Measurements from ENCODE around the gene SGF29. TPM values are rescaled to one million over a fixed set of nuclear protein-coding genes. Genes with fewer than 3 reads are reported as not detected.

SGF29 gene
- total and polyA plus RNA-seq, 8 donors: 14.2 to 46.6 (median 21.8) TPM

GRCh38 chr16:28546626-28547025 is 7.1 kb upstream of the SGF29 start:
- ATAC-seq (no peak), FAIRE-seq (no peak), DNase-seq (no peak)
- WGBS, 2 donors: 73 to 79% methylated on average over 7 of the region's 7 CpGs
- no peak overlapping the region for H3K4me3 ChIP-seq
- H3K9me3 ChIP-seq: no peaks in the 10 kb centered on the region
- no peak overlapping the region for H3K27ac ChIP-seq
- no peaks in the 10 kb centered on the region for H3K27me3 ChIP-seq
- TF ChIP-seq CTCF (IDR thresholded peaks at IDR 0.05): no peak
- intact Hi-C loops (cut with DNase I): no loop called here
- H3K4me1 ChIP-seq: peaks cover 0 to 2% (median 0%) of the 10 kb centered on the region in 3 donors
- no peaks in the 10 kb centered on the region for H3K36me3 ChIP-seq

DNA sequence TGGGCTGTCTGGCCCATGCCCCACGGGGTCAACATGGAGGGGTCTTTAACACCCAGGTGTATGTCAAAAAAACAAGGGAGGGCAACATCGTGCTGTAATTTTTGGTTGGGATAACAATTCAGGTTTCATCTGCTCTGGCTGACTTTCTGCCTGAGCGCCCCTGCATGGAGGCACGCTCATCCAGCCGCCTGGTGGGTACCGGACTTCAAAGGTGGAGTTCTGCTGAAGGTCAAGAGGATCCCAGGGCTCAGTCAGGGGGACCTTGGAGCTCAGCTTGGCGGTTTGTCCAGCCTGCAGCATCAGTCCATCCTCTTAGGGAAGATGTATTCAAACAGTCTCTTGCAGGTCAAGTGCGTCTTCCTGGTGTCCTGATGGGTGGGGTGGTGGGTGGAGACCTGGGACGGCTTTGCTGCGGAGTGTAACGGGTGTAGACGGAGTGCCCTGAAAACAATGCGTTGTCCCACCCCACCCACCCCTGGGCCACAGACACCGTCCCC is 5.4 kb upstream of the SGF29 start:
- H3K36me3 ChIP-seq: no peaks in the 10 kb centered on the region
- TF ChIP-seq CTCF (IDR thresholded peaks at IDR 0.05): no peak
- H3K27ac ChIP-seq: no peak overlapping the region
- DNase-seq (peak in 1 of 6 donors; percentile 29), ATAC-seq (no peak), FAIRE-seq (no peak)
- no peaks in the 10 kb centered on the region for H3K9me3 ChIP-seq
- intact Hi-C loops (cut with DNase I): no loop called here
- H3K4me3 ChIP-seq: no peak overlapping the region
- 72 to 82% methylated on average over 14 of the region's 14 CpGs for WGBS, 2 donors
- peaks cover 0 to under 1% (median 0%) of the 10 kb centered on the region in 3 donors for H3K4me1 ChIP-seq
- no peaks in the 10 kb centered on the region for H3K27me3 ChIP-seq

DNA sequence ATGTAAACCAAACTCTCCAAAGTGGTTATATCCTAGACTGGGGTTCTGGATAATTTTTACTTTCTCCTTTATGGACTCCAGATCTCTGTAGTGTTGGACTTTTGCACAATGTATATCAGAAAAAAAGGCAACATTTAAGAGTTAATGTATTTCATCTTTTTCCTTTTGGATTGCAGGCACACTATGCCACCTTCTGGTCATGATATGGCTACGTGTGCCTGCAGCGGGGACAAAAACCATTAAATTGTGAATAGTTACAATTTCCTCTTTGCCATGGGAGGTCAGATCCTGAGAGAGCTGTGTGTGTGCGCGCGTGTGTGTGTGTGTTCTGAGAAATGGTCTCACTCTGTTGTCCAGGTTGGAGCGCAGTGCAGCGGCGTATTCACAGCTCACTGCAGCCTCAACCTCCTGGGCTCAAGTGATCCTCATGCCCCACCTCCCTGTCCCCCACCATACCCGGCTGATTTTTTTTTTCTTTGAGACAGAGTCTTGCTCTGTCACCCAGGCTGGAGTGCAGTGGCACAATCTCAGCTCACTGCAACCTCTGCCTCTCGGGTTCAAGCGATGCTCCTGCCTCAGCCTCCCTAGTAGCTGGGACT is 4.3 kb upstream of the SGF29 start:
- no peaks in the 10 kb centered on the region for H3K4me1 ChIP-seq
- no peaks in the 10 kb centered on the region for H3K9me3 ChIP-seq
- H3K27me3 ChIP-seq: no peaks in the 10 kb centered on the region
- no peak for FAIRE-seq
- intact Hi-C loops (cut with DNase I): no loop called here
- H3K27ac ChIP-seq: no peak overlapping the region
- no peak for DNase-seq
- ATAC-seq: peak in 3 of 4 donors; percentile 28 to 36 (median 32)
- H3K36me3 ChIP-seq: no peaks in the 10 kb centered on the region
- peak in 3 of 4 donors; percentile 4 to 28 (median 27) for TF ChIP-seq CTCF (IDR thresholded peaks at IDR 0.05)
- no peak overlapping the region for H3K4me3 ChIP-seq
- 22 to 30% methylated on average over 11 of the region's 11 CpGs for WGBS, 2 donors

GRCh38 chr16:28554634-28555423 is 1.1 kb downstream of the SGF29 start:
- Histone ChIP-seq H3K36me3 (no peaks in the 10 kb centered on the region), H3K27me3 (no peaks in the 10 kb centered on the region), H3K27ac (peak overlapping the region in 1 of 4 donors; percentile 94), H3K4me3 (peak overlapping the region; percentile 6 to 73 (median 40)), H3K4me1 (peaks cover 0 to 5% (median 3%) of the 10 kb centered on the region in 3 donors), H3K9me3 (no peaks in the 10 kb centered on the region)
- FAIRE-seq (no peak), DNase-seq (no peak), ATAC-seq (no peak)
- intact Hi-C loops (cut with DNase I): no loop called here
- no peak for TF ChIP-seq CTCF (IDR thresholded peaks at IDR 0.05)
- WGBS, 2 donors: 86 to 90% methylated on average over 15 of the region's 15 CpGs

Data from pancreas (tissue), 10 donors.